HFFc6 (cell line): ENCODE measurements around the gene SEZ6. TPM values are rescaled to one million over a fixed set of nuclear protein-coding genes. Genes with fewer than 3 reads are reported as not detected.

Experiments
- DNase-seq: peaks from one replicate; pipeline ENCODE4 v3.0.0-alpha.2; 2018
- H3K27ac Mint-ChIP-seq: 2 replicates; pipeline ENCODE4 v1.8.0; 2020; ENCODE audit warnings: mild to moderate bottlenecking, mixed read lengths
- H3K27me3 Mint-ChIP-seq: 2 replicates; pipeline ENCODE4 v1.8.0; 2021; ENCODE audit warnings: mild to moderate bottlenecking, moderate library complexity, mixed read lengths; ENCODE audit not compliant: insufficient read depth
- H3K36me3 Mint-ChIP-seq: 2 replicates; pipeline ENCODE4 v1.8.0; 2021; ENCODE audit warnings: low read depth, mixed read lengths
- H3K4me1 Mint-ChIP-seq: 2 replicates; pipeline ENCODE4 v1.8.0; 2020; ENCODE audit warnings: low read depth, mixed read lengths
- H3K4me3 Mint-ChIP-seq: 2 replicates; pipeline ENCODE4 v1.8.0; 2020; ENCODE audit warnings: mild to moderate bottlenecking, moderate library complexity, mixed read lengths
- H3K9me3 Mint-ChIP-seq: 2 replicates; pipeline ENCODE4 v1.8.0; 2020; ENCODE audit warnings: mild to moderate bottlenecking, mixed read lengths
- CTCF ChIP-seq: fragments of 200-600 bp; sonication (generic); IDR thresholded peaks from 2 replicates; pipeline ENCODE4 v1.5.0; 2021; ENCODE audit warnings: antibody characterized with exemption, mild to moderate bottlenecking
- total RNA-seq, 6 experiments: library from RNA; stranded (reverse); fragmentation: NEBNext Ultra II Directional; extraction: Animal tissue kit (Norgen Biotek cat#: 25700); gene quantifications; 2 replicates in 1 of 6; 3 replicates in 5 of 6; pipeline ENCODE4 v1.2.3, GENCODE V29; 2021

SEZ6 gene
- total RNA-seq, 6 experiments from 2014 or later, result not detected

- H3K27ac Mint-ChIP-seq, result peak overlapping the region; percentile 96
- no peak for TF ChIP-seq CTCF
- peak; percentile 93 for DNase-seq
- H3K36me3 Mint-ChIP-seq, result peaks cover 29% of the 10 kb centered on the region
- no peaks in the 10 kb centered on the region for H3K27me3 Mint-ChIP-seq
- peak overlapping the region; percentile 82 for H3K4me3 Mint-ChIP-seq
- no peaks in the 10 kb centered on the region for H3K9me3 Mint-ChIP-seq
- peaks cover 51% of the 10 kb centered on the region for H3K4me1 Mint-ChIP-seq
Observed at GRCh38 chr17:28946239-28946638, 59.6 kb downstream of the SEZ6 start.

- peak overlapping the region; percentile 96 for H3K27ac Mint-ChIP-seq
- H3K4me1 Mint-ChIP-seq, result peaks cover 57% of the 10 kb centered on the region
- peak; percentile 67 for DNase-seq
- H3K9me3 Mint-ChIP-seq, result no peaks in the 10 kb centered on the region
- TF ChIP-seq CTCF, result no peak
- peak overlapping the region; percentile 82 for H3K4me3 Mint-ChIP-seq
- H3K27me3 Mint-ChIP-seq, result no peaks in the 10 kb centered on the region
- peaks cover 29% of the 10 kb centered on the region for H3K36me3 Mint-ChIP-seq
Observed at GRCh38 chr17:28944862-28945741, 60.7 kb downstream of the SEZ6 start.

- no peak overlapping the region for H3K4me3 Mint-ChIP-seq
- no peak for DNase-seq
- H3K4me1 Mint-ChIP-seq, result peaks cover 65% of the 10 kb centered on the region
- no peaks in the 10 kb centered on the region for H3K27me3 Mint-ChIP-seq
- TF ChIP-seq CTCF, result no peak
- H3K36me3 Mint-ChIP-seq, result peaks cover 29% of the 10 kb centered on the region
- H3K27ac Mint-ChIP-seq, result peak overlapping the region; percentile 96
- no peaks in the 10 kb centered on the region for H3K9me3 Mint-ChIP-seq
Observed at GRCh38 chr17:28944343-28944742, 61.5 kb downstream of the SEZ6 start.

GRCh38 chr17:28942925-28943324 is 62.9 kb downstream of the SEZ6 start:
- H3K36me3 Mint-ChIP-seq, result peaks cover 17% of the 10 kb centered on the region
- TF ChIP-seq CTCF, result no peak
- no peak overlapping the region for H3K4me3 Mint-ChIP-seq
- no peaks in the 10 kb centered on the region for H3K9me3 Mint-ChIP-seq
- DNase-seq, result no peak
- H3K27me3 Mint-ChIP-seq, result no peaks in the 10 kb centered on the region
- peaks cover 66% of the 10 kb centered on the region for H3K4me1 Mint-ChIP-seq
- H3K27ac Mint-ChIP-seq, result peak overlapping the region; percentile 18; the same call in 1 of the 2 replicates

GRCh38 chr17:28941251-28941650 is 64.6 kb downstream of the SEZ6 start:
- TF ChIP-seq CTCF, result no peak
- Mint-ChIP-seq H3K36me3 (peaks cover 11% of the 10 kb centered on the region), H3K4me1 (peaks cover 69% of the 10 kb centered on the region), H3K27ac (no peak overlapping the region), H3K9me3 (no peaks in the 10 kb centered on the region), H3K27me3 (no peaks in the 10 kb centered on the region), H3K4me3 (no peak overlapping the region)
- DNase-seq, result no peak
